Liver (tissue), 9 donors: ENCODE measurements around the gene DLG4. TPM values are rescaled to one million over a fixed set of nuclear protein-coding genes. Genes with fewer than 3 reads are reported as not detected.

Source experiments
- DNase-seq: peaks from one replicate; pipeline ENCODE4 v3.0.0-alpha.2; 2017; ENCODE audit warnings: low spot score
- H3K27ac ChIP-seq, 2 donors: one replicate each; pipeline ENCODE4 v1.7.0; 2013; ENCODE audit warnings: inconsistent platforms in 2 of 2, low read length in 2 of 2, control low read depth in 1 of 2, low read depth in 1 of 2, mild to moderate bottlenecking in 1 of 2
- H3K27me3 ChIP-seq, 4 donors: one replicate each; pipeline versions ENCODE4 v1.6.1 to v1.7.0; 2013; ENCODE audit warnings: low read length in 3 of 4, inconsistent platforms in 1 of 4, mild to moderate bottlenecking in 1 of 4, moderate library complexity in 1 of 4; ENCODE audit not compliant: control insufficient read depth in 4 of 4, insufficient read depth in 4 of 4
- H3K36me3 ChIP-seq, 4 donors: one replicate each; pipeline versions ENCODE4 v1.6.1 to v1.7.0; 2013; ENCODE audit warnings: low read length in 3 of 4, mild to moderate bottlenecking in 3 of 4, low read depth in 1 of 4, moderate library complexity in 1 of 4; ENCODE audit not compliant: control insufficient read depth in 4 of 4, insufficient read depth in 3 of 4
- H3K4me1 ChIP-seq, 4 donors: one replicate each; pipeline versions ENCODE4 v1.6.1 to v1.7.0; 2013; ENCODE audit warnings: low read length in 3 of 4, mild to moderate bottlenecking in 3 of 4, moderate library complexity in 1 of 4; ENCODE audit not compliant: control insufficient read depth in 4 of 4, insufficient read depth in 4 of 4
- H3K4me3 ChIP-seq, 3 donors: one replicate each; pipeline versions ENCODE4 v1.6.1 to v1.7.0; 2013; ENCODE audit warnings: low read length in 3 of 3, control low read depth in 1 of 3, low read depth in 1 of 3, mild to moderate bottlenecking in 1 of 3
- H3K9ac ChIP-seq, 2 donors: one replicate each; pipeline ENCODE4 v1.7.0; 2013; ENCODE audit warnings: low read length in 2 of 2, mild to moderate bottlenecking in 2 of 2, moderate library complexity in 2 of 2, control low read depth in 1 of 2, low read depth in 1 of 2
- H3K9me3 ChIP-seq, 4 donors: one replicate each; pipeline versions ENCODE4 v1.6.1 to v1.7.0; 2013; ENCODE audit warnings: low read length in 3 of 4; ENCODE audit not compliant: control insufficient read depth in 4 of 4
- ATF3 ChIP-seq: IDR thresholded peaks from 2 replicates; pipeline ENCODE4 v1.6.1; 2016; ENCODE audit warnings: antibody characterized with exemption
- CTCF ChIP-seq: fragments of 150-350 bp; IDR thresholded peaks from 2 replicates; pipeline ENCODE4 v1.5.1; 2017; ENCODE audit warnings: improper control_type of control experiment, low read depth, low read length; ENCODE audit not compliant: missing input control
- EGR1 ChIP-seq, 2 donors: IDR thresholded peaks; 2 replicates each; pipeline ENCODE4 v1.6.1; 2016 to 2018; ENCODE audit warnings: antibody characterized with exemption in 2 of 2, low read depth in 2 of 2
- FOXA1 ChIP-seq: IDR thresholded peaks from 2 replicates; pipeline ENCODE4 v1.6.1; 2016; ENCODE audit warnings: antibody characterized with exemption
- FOXA2 ChIP-seq: IDR thresholded peaks from 2 replicates; pipeline ENCODE4 v1.6.1; 2016; ENCODE audit warnings: antibody characterized with exemption
- GABPA ChIP-seq, 2 donors: IDR thresholded peaks in 1 of 2; conservative IDR thresholded peaks in 1 of 2; 2 replicates each; pipeline ENCODE4 v1.6.1; 2016; ENCODE audit warnings: antibody characterized with exemption in 2 of 2, mild to moderate bottlenecking in 1 of 2, moderate library complexity in 1 of 2
- HNF4A ChIP-seq, 2 donors: conservative IDR thresholded peaks; 2 replicates each; pipeline ENCODE4 v1.6.1; 2016; ENCODE audit warnings: antibody characterized with exemption in 2 of 2, mild to moderate bottlenecking in 2 of 2
- HNF4G ChIP-seq: IDR thresholded peaks from 2 replicates; pipeline ENCODE4 v1.6.1; 2016; ENCODE audit warnings: antibody characterized with exemption
- JUND ChIP-seq, 2 donors: IDR thresholded peaks; 2 replicates each; pipeline ENCODE4 v1.6.1; 2016; ENCODE audit warnings: antibody characterized with exemption in 2 of 2
- MAX ChIP-seq: IDR thresholded peaks from 2 replicates; pipeline ENCODE4 v1.6.1; 2016; ENCODE audit warnings: antibody characterized with exemption
- NR2F2 ChIP-seq: IDR thresholded peaks from 2 replicates; pipeline ENCODE4 v1.6.1; 2016; ENCODE audit warnings: antibody characterized with exemption
- RAD21 ChIP-seq, 2 donors: IDR thresholded peaks; 2 replicates each; pipeline ENCODE4 v1.6.1; 2016; ENCODE audit warnings: antibody characterized with exemption in 2 of 2, mild to moderate bottlenecking in 2 of 2
- REST ChIP-seq: IDR thresholded peaks from 2 replicates; pipeline ENCODE4 v1.6.1; 2016; ENCODE audit warnings: antibody characterized with exemption, mild to moderate bottlenecking
- SP1 ChIP-seq: IDR thresholded peaks from 2 replicates; pipeline ENCODE4 v1.6.1; 2018; ENCODE audit warnings: antibody characterized with exemption, mild to moderate bottlenecking
- TAF1 ChIP-seq: conservative IDR thresholded peaks from 2 replicates; pipeline ENCODE4 v1.6.1; 2016; ENCODE audit warnings: antibody characterized with exemption, mild to moderate bottlenecking
- YY1 ChIP-seq: IDR thresholded peaks from 2 replicates; pipeline ENCODE4 v1.6.1; 2016; ENCODE audit warnings: antibody characterized with exemption, mild to moderate bottlenecking
- ZBTB33 ChIP-seq: IDR thresholded peaks from 2 replicates; pipeline ENCODE4 v1.6.1; 2016; ENCODE audit warnings: antibody characterized with exemption
- WGBS: extraction: QIAGEN DNeasy Blood & Tissue Kit; methylation state at CpG from one replicate; pipeline ENCODE4 v1.1.7; 2013; 5-methylcytosine and 5-hydroxymethylcytosine counted together
- polyA plus RNA-seq, 2 donors: library from polyadenylated mRNA; stranded (reverse) in 1 of 2; unstranded in 1 of 2; fragments of 200-250 nt in 1 of 2; fragments of >200 nt in 1 of 2; fragmentation: Nextera tagmentation in 1 of 2; extraction: Ambion mirVana in 1 of 2; gene quantifications; one replicate each; pipeline versions ENCODE4 v1.2.1 to v1.2.3, GENCODE V29; 2013 to 2015
- total RNA-seq, 2 donors: library from RNA; depleted of rRNA; stranded (reverse); fragments of >200 nt; gene quantifications; one replicate each; pipeline ENCODE4 v1.2.3, GENCODE V29; 2014
- donor health status: healthy.
- donor health status: healthy.
- donor health status: healthy.
- donor health status: healthy.
- donor health status: healthy.

Gene DLG4
- total and polyA plus RNA-seq, 4 donors, result 0.40 to 5.7 (median 1.9) TPM

- Histone ChIP-seq H3K27me3 (no peaks in the 10 kb centered on the region), H3K36me3 (no peaks in the 10 kb centered on the region), H3K4me1 (peaks cover 4 to 19% (median 12%) of the 10 kb centered on the region in 4 donors), H3K4me3 (no peak overlapping the region), H3K9me3 (no peaks in the 10 kb centered on the region), H3K9ac (no peak overlapping the region), H3K27ac (no peak overlapping the region)
- TF ChIP-seq CTCF (no peak), MAX (no peak), JUND (IDR thresholded peaks at IDR 0.05) (no peak), ATF3 (no peak), NR2F2 (no peak), HNF4G (no peak), YY1 (no peak), EGR1 (IDR thresholded peaks at IDR 0.05; ENCODE audit: low read depth in 2 of 2) (no peak), RAD21 (IDR thresholded peaks at IDR 0.05) (no peak), SP1 (no peak), HNF4A (conservative IDR thresholded peaks at IDR 0.05) (no peak)
- WGBS, result 77% methylated on average over 1 of the region's 1 CpG
- no peak for DNase-seq
These were observed 47.1 kb upstream of the DLG4 start for GRCh38 chr17:7266784-7267183.

GRCh38 chr17:7263801-7264078 is 44.1 kb upstream of the DLG4 start:
- Histone ChIP-seq H3K4me3 (no peak overlapping the region), H3K9me3 (no peaks in the 10 kb centered on the region), H3K27me3 (no peaks in the 10 kb centered on the region), H3K36me3 (no peaks in the 10 kb centered on the region), H3K27ac (no peak overlapping the region), H3K9ac (no peak overlapping the region), H3K4me1 (peaks cover 7 to 43% (median 23%) of the 10 kb centered on the region in 4 donors)
- WGBS, result 56% methylated on average over 4 of the region's 4 CpGs
- no peak for DNase-seq
- TF ChIP-seq REST (no peak), NR2F2 (no peak), SP1 (no peak), GABPA (IDR thresholded peaks at IDR 0.05 in 1 of 2, conservative IDR thresholded peaks at IDR 0.05 in 1 of 2) (no peak), FOXA2 (no peak), FOXA1 (no peak), CTCF (no peak), ZBTB33 (no peak), HNF4A (conservative IDR thresholded peaks at IDR 0.05) (no peak), ATF3 (no peak), HNF4G (no peak), TAF1 (no peak), RAD21 (IDR thresholded peaks at IDR 0.05) (no peak), MAX (no peak)
